D721Med (cell line): ENCODE results near the gene RAPGEF1.

Experiments used
- DNase-seq: peaks from one replicate; pipeline ENCODE4 v3.0.0; 2011; ENCODE audit warnings: low spot score; ENCODE audit not compliant: insufficient read length
- FAIRE-seq: peaks from 2 replicates; lab custom pipeline; 2011; peaks lifted over from hg19 to GRCh38; lab: Jason Lieb, UNC
- TF ChIP-seq, protein P1 (sequence below): IDR thresholded peaks from 2 replicates; pipeline ENCODE4 v1.5.1; 2012; ENCODE audit warnings: mild to moderate bottlenecking, control low read depth; ENCODE audit not compliant: insufficient read depth; ENCODE audit errors: missing control alignments

The RAPGEF1 gene

DNA sequence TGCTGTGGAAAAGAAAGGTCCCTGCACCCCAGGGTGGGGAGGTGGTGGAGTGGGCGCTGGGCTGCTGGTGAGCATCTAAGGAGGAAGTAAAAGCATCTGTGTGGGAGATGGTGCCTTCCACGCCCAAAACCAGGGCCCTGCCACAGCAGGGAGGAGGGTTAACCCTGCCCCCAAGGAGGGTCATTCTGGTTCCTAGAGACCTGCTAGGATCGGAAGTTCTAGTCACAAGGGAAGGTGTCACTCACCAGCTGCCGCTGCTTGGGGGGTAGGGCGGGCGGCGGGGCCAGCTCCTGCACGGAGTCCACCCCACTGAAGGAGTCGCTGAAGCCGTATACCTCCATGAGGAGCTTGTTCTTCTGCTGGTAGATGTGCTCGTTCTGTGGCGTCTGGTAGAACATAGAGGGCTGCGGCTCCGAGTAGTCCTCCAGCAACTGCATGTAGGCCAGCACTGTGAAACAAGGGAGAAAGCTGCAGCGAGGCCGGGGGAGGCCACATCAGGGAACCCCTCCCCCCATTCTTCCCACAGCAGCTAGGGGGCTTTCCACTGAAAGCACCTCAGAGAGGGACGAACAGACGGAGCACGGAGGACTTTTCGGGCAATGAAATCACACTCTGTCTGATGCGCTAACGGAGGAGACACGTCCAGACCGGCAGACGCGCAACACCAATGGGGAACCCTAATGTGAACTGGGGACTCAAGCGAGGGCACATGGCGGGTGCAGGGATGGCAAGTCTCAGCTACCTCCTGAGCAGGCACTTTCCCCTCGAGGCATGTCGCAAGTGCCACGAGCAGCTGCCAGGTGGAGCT, 118.1 kb downstream of the RAPGEF1 start:
- no peak for DNase-seq
- TF ChIP-seq, protein P1, sequence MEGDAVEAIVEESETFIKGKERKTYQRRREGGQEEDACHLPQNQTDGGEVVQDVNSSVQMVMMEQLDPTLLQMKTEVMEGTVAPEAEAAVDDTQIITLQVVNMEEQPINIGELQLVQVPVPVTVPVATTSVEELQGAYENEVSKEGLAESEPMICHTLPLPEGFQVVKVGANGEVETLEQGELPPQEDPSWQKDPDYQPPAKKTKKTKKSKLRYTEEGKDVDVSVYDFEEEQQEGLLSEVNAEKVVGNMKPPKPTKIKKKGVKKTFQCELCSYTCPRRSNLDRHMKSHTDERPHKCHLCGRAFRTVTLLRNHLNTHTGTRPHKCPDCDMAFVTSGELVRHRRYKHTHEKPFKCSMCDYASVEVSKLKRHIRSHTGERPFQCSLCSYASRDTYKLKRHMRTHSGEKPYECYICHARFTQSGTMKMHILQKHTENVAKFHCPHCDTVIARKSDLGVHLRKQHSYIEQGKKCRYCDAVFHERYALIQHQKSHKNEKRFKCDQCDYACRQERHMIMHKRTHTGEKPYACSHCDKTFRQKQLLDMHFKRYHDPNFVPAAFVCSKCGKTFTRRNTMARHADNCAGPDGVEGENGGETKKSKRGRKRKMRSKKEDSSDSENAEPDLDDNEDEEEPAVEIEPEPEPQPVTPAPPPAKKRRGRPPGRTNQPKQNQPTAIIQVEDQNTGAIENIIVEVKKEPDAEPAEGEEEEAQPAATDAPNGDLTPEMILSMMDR = no peak
- FAIRE-seq = no peak

DNA sequence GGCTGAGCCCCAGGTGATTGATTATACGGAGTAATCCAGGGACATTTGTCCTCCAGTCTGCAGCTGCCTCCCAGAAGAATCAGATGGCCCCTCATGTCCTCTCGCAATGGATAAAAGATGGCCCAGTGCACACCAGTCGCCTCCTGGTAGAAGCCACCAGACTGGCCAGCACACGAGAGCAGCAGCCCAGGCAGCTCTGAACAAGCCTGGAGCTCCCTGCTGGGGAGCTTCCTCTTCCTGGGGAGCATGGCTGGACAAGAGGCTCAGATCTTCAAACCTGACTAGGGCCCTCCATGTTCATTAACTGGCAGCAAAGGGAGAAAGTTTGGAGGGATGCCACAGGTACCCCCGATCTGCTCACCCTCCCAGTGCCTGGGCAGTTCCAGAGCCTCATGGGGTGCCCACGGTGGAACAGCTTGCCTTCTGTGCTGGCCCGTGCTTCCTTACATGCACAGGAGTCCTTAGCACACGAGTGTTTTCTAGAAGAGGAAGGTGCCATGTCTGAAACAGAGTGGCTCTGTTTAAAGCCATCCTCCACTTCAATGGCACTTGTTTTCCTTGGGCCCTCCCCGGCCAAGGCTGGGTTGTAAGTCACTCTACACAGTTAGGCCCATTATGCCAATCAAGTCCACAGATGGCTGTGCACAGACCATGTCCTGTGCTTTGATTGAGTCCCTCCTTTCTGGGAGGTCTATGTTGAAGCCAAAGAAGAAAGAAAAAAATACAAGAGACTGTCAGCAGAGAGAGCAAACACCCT, 118.9 kb downstream of the RAPGEF1 start:
- DNase-seq = no peak
- TF ChIP-seq, protein P1 = no peak
- no peak for FAIRE-seq

DNA sequence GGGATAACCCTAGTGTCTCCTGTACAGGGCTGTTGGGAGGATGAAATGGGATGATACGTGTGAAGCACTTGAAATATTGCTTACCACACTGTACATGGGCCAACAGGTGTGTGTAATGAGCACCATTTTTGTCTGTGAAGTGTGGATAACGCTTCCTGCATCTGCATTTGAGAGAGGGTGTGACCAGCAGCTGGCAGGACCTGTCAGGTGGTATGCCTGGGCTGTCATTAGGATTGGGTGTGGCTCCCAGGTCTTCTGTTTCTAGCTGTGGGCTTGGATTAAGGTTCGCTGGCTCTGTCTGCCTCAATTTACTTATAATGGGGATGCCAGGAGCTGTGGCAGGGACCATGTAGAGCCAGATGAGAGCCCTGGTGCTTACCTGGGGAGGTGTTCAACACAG, 120.2 kb downstream of the RAPGEF1 start:
- DNase-seq (no peak), FAIRE-seq (no peak)
- TF ChIP-seq, protein P1 = no peak

DNA sequence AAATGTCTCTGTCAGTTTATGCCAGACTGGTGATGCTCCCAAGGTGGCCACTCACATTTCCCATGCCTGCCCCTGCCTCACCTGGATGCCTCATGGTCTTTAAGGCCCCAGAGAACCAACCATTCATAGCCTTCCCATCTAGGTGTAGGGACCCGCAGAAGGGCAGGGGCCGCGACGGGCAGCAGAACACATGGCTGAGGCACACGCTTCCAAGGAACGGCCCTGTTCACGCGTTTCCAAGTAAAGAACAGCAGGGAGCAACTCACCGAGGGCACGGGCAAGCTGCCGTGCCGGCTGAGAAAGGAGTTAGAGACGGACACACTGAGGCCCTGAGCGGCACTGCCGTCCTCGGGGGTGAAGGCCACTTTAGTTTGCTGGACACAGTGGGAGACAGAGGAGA, 121.1 kb downstream of the RAPGEF1 start:
- DNase-seq = no peak
- no peak for FAIRE-seq
- TF ChIP-seq, protein P1 = no peak

DNA sequence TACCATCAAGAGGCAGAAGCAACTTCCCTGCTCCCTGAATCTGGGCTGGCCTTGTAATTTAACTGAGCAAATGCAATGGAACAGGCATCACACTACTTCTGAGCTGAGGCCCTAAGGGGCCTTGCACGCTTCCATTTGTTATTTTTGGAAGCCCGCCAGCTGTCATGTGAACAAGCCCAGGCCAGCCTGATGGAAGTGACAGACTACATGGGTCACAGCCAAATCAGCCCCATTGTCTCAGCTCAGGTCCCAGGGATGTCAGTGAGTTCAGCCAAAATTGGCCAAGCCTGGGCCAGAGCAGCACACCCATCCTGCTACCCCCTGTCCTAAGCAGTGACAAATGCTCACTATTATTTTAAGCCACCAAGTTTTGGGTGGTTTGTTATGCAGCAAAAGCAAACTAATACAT, 121.8 kb downstream of the RAPGEF1 start:
- TF ChIP-seq, protein P1 = no peak
- no peak for FAIRE-seq
- no peak for DNase-seq

DNA sequence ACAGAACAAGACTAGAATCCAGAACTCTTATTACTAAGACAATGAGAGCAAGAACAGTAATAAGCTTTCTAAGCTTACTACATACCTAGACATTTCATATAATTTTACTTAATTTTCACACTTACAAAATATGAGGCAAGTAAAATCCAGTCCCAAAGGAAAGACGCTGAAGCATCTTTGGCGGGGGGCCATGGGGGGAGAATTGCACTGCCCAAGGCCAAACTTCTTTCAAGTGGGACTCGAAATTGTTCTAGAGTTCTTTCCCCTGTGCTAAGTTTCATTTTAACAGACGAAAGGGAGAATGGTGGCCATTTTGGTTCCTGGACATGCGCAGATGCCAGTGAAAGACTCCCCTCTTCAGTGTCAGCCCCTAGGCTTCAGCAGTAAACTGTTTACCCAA, 122.3 kb downstream of the RAPGEF1 start:
- TF ChIP-seq, protein P1 = no peak
- FAIRE-seq = no peak
- no peak for DNase-seq
